HG03095 (cell line): Measurements from ENCODE around the gene CDC42BPB.
"Not testable (repeated sequence)": the region's sequence is repeated elsewhere in the genome, so short reads cannot be mapped to it uniquely, and the experiment has no call there.

Experiments used
- ATAC-seq: cut with Tn5 transposase; IDR thresholded peaks from one replicate; pipeline ENCODE4 v1.9.1; 2021; ENCODE audit warnings: moderate library complexity; ENCODE audit not compliant: unreplicated experiment

CDC42BPB gene

GRCh38 chr14:102903248-102903888 is 154.0 kb downstream of the CDC42BPB start:
- ATAC-seq = no peak

- no peak for ATAC-seq
These were observed 154.7 kb downstream of the CDC42BPB start for GRCh38 chr14:102902523-102903247.

- ATAC-seq = no peak
These were observed 155.3 kb downstream of the CDC42BPB start for GRCh38 chr14:102902086-102902485.

DNA sequence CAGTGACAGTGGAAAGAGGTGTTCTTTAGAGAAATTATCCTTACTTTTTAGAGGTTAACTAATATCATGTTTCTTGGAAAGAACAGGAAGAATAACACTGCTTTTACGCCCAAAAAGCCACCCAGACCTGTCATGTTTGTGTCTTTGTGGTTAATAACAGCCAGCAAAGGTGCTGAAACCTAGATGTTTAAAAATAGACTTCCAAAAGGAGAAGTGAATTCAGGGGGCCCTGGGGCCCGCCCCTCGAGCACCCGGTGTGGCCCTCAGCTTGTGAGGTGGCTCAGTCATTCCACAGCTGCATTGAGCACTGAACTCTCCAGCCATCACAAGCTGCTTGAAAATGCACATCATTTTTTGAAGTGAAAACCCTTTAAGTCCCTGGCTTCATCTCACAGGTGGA is 155.7 kb downstream of the CDC42BPB start:
- ATAC-seq = peak; percentile 80

DNA sequence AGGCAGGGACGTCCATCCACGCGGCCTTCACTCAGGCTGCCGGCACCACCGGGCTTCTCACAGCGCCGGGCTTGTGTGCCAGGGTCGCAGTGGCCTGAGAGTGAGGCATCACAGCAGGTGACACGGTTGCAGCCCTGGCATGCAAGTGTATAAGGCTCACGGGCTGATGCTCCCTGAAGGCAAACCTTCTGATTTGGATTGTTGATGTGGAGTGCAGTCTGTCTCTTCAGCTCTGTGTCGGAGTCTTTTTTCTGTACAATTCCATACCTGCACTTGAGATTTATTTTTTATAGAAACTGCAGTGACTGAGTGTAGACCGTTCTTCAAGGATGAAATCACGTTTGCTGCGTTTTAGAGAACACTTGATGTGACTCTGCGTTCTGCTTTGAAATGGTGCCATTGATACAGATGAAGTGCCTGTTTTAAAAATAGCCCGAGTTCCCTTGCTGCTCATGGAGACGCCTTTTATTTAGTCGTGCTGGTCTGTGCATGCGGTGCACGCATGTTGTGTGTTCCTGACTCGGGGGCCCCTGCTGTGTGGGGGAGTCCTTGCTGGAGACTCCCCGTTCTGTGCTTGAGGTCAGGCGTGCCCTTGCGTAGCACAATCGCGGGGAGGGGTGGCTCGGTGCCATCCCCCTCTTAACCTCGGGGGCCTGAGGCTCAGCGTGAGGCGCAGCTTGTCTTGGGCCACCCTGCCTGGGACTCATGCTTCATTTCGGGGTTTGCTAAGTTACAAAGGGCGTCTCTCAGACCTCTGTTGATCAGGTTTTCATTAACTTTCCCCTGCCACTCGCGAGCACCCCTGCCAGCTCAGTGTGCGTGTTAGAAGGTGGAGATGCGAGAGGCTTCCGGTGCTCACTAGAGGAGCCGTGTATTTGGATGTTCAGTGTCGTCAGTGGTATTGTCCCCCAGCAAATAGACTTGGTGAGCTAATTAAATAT is 156.4 kb downstream of the CDC42BPB start:
- ATAC-seq = peak; percentile 43

DNA sequence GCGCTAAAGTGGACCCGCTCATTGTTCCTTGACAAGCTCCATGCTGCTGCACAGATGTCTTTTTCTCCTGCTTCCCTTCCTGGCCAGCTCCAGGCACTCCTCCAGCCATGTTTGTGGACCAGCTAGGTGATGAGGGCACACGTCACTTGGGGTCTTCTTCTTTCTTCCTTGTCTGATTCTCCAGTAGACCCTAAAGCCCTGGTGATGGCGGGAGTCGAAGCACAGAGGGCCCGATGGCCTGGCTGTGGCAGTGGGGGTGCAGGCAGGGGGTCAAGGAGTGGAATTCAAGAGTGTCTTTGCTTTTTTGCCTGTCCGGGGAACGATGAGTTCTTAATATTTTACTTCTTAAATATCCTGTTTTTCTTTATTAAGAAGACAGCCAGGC is 157.8 kb downstream of the CDC42BPB start:
- ATAC-seq = no peak

DNA sequence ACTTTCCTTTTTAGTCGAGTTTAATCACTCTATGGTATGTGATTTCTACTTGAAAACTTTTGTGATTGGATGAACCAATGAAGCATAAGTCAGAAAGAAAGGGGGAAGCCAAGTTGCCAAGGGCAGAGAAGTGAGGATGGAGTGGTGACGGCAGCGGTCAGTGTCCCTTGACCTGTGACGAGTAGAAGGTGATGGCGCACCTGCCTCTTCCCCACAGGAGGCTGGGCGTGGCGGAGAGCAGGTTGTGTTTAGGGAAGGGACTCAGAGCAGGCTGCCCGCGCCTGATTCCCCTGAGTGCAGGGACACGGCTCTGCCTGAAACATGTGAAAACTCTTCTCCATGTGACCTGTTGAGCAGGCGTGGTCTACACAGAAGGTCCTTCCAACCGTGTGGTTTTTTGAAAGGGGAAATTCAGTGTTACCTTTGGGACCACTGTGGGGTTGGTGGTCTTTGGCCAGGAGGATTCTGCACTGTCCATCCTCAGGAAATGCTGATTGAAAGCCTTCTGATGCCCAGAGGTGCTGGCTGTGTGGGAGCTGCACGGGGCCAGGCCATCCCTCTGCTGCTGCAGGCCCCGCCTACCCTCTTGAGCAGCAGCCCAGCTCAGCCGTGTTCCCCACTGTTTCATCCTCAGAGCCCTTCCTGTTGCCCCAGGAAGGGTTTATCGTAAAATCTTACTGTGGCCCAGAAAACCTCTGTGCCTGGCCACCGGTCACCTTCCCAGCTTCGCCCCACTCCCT is 158.4 kb downstream of the CDC42BPB start:
- no peak for ATAC-seq

DNA sequence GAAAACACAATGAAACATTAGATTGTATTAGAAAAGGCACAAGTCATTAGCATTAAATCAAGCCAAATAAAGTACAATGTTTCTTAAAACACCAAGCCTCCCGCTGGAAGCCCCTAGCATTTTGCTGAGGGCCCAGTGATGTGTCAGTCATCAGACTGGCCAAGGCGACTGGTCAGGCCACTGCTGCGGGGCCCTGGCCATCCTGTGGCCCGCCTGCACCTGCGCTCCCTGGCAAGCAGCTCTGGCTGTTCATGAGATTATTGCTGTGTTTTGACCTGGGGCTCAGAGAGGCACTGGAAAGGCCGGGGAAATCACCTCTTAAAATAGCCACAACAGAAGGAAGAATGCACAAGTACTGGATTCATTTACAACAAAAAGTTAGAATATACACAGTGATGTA is 159.1 kb downstream of the CDC42BPB start:
- no peak for ATAC-seq

GRCh38 chr14:102897299-102898027 is 159.9 kb downstream of the CDC42BPB start:
- ATAC-seq = no peak

- not testable (repeated sequence) for ATAC-seq
These were observed 160.6 kb downstream of the CDC42BPB start for GRCh38 chr14:102896735-102897134.

DNA sequence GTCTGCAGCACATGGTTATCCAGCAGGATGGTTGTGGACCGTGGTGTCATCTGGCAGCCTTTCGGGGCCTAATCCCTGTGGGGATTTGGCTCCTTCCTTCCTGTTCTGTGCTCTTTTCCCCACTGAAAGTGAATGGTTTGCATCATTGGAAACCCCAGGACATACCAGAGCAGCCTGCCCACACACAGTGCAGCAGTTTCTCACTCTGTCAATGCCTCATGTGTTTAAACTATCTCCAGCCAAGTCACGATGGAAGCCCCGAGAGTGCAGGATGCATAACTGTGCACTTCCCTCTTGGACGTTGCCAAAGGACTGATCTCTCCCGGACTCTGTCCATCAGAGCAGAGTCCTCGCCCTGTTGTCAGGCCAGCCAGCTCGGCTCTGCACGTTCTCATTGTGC is 163.9 kb downstream of the CDC42BPB start:
- no peak for ATAC-seq

DNA sequence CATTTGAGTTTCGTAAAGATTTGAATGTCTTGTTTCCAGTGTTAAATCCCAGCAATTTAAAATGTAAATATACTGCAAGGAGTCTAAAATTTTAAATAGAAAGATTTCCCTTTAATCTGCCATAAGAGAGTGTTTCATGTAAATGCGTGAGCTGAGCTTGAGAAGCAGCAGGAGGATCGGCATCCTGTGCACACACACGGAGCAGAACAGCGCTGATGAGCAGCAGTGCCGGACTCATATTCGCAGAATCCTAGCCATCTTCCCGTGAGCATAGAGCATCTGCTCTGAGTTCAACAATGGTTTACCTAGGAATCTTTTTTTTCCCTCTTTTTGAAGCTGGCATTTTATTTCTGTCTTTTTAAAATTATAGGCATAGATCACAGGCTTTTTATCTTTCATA is 164.7 kb downstream of the CDC42BPB start:
- no peak for ATAC-seq

- no peak for ATAC-seq
These were observed 165.8 kb downstream of the CDC42BPB start for GRCh38 chr14:102891556-102891955.

- ATAC-seq = no peak
These were observed 166.2 kb downstream of the CDC42BPB start for GRCh38 chr14:102891111-102891510.

DNA sequence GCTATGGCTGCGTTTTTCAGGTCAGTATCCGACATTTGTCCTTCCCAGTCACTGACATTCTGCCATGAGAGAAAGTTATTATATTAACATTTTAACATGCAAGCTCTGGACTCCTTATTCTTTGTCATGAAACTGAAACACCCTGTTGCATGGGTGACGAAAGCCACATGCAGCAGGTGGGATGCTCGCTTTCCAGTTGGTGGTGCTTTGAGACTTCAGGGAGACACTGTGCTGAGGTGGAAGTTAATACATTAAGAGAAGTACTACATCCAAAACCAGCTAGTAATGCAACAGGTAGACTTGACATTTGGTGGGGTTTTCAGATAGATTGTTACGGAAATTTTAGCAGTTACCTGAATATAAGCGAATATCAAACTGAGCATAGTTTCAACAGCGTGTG is 167.7 kb downstream of the CDC42BPB start:
- ATAC-seq = no peak

GRCh38 chr14:102888748-102889147 is 168.6 kb downstream of the CDC42BPB start:
- ATAC-seq = no peak

GRCh38 chr14:102885737-102886447 is 171.5 kb downstream of the CDC42BPB start:
- no peak for ATAC-seq

DNA sequence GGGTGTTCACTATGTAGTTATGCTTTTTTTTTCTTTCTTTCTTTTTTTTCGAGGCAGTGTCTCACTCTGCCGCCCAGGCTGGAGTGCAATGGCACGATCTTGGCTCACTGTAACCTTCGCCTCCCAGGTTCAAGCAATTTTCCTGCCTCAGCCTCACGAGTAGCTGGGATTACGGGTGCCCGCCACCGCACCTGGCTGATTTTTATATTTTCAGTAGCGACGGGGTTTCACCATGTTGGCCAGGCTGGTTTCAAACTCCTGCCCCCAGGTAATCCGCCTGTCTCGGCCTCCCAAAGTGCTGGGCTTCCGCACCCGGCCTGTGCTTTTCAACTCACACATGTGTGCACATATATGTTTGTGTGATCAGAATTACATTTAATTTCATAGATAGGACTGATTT is 173.8 kb downstream of the CDC42BPB start:
- no peak for ATAC-seq

DNA sequence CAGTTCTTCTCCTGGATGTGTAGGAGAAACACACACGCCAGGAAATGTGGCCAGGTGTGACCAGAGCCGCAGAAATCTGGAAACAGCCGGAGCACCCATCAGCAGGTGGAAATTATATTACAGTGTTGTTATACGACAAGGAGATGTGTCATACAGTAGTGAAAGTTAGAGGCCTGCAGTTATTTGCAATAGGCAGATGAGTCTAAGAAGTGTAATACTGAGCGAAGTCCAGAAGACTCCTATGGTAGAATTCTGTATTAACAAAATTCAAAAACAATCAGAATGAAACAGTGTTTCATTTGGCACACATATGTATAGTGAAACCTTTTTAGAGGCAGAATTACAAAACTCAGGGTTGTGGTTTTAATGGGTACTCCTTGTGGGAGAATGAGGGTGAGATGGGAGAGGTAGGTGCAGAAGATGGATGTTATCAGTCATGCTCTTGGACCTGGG is 174.2 kb downstream of the CDC42BPB start:
- no peak for ATAC-seq
